Colonic mucosa (tissue), 4 donors: Measurements from ENCODE around the gene MAP2K5. TPM values are rescaled to one million over a fixed set of nuclear protein-coding genes. Genes with fewer than 3 reads are reported as not detected.

Experiments used
- DNase-seq: peaks from one replicate; pipeline ENCODE4 v3.0.0-alpha.2; 2020
- H3K27ac ChIP-seq: fragments of 200-600 bp; one replicate; pipeline ENCODE4 v1.8.0; 2021
- H3K27me3 ChIP-seq: fragments of 200-600 bp; one replicate; pipeline ENCODE4 v1.8.0; 2021
- H3K36me3 ChIP-seq: fragments of 200-600 bp; one replicate; pipeline ENCODE4 v1.8.0; 2021
- H3K4me1 ChIP-seq: fragments of 200-600 bp; one replicate; pipeline ENCODE4 v1.8.0; 2021; ENCODE audit warnings: mild to moderate bottlenecking
- H3K4me3 ChIP-seq: fragments of 200-600 bp; one replicate; pipeline ENCODE4 v1.8.0; 2021
- H3K9ac ChIP-seq, 2 donors: one replicate each; pipeline ENCODE4 v1.7.0; 2013; ENCODE audit warnings: control low read depth in 2 of 2, low read depth in 2 of 2, low read length in 2 of 2
- H3K9me3 ChIP-seq: fragments of 200-600 bp; one replicate; pipeline ENCODE4 v1.8.0; 2021
- intact Hi-C: fragments of 100-400 bp; cut with DNase I; formaldehyde crosslinking; loops from one replicate; pipeline ENCODE4 v1.14.1; 2022
- total RNA-seq, 2 donors: library from RNA; stranded (reverse); fragmentation: NEBNext Ultra II Directional in 1 of 2; extraction: Animal tissue kit (Norgen Biotek cat#: 25700) in 1 of 2; gene quantifications; one replicate each; pipeline ENCODE4 v1.2.1, GENCODE V29; 2021
- TF ChIP-seq, protein P1 (sequence below): fragments of 200-600 bp; IDR thresholded peaks from one replicate; pipeline ENCODE4 v1.8.0; 2022; ENCODE audit warnings: antibody characterized with exemption, mild to moderate bottlenecking
- donor health status: healthy.
- donor health status: DM: no; HTN: no; CAD: no.
- donor health status: DM: no; HTN: no; CAD: no.

Gene MAP2K5
- total RNA-seq, 2 donors from 2014 or later = 19.1 to 20.2 TPM

- TF ChIP-seq, protein P1, sequence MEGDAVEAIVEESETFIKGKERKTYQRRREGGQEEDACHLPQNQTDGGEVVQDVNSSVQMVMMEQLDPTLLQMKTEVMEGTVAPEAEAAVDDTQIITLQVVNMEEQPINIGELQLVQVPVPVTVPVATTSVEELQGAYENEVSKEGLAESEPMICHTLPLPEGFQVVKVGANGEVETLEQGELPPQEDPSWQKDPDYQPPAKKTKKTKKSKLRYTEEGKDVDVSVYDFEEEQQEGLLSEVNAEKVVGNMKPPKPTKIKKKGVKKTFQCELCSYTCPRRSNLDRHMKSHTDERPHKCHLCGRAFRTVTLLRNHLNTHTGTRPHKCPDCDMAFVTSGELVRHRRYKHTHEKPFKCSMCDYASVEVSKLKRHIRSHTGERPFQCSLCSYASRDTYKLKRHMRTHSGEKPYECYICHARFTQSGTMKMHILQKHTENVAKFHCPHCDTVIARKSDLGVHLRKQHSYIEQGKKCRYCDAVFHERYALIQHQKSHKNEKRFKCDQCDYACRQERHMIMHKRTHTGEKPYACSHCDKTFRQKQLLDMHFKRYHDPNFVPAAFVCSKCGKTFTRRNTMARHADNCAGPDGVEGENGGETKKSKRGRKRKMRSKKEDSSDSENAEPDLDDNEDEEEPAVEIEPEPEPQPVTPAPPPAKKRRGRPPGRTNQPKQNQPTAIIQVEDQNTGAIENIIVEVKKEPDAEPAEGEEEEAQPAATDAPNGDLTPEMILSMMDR = no peak
- Histone ChIP-seq H3K27me3 (peaks cover 90% of the 10 kb centered on the region), H3K27ac (no peak overlapping the region), H3K36me3 (no peaks in the 10 kb centered on the region), H3K9me3 (no peaks in the 10 kb centered on the region), H3K4me1 (peaks cover 41% of the 10 kb centered on the region), H3K9ac (no peak overlapping the region), H3K4me3 (no peak overlapping the region)
- DNase-seq = no peak
- intact Hi-C loops = loop anchor here (10.0 kb wide), 1 partner anchor 287 kb away; the partner anchor contains the start of gene MAP2K5
Measured at GRCh38 chr15:67832031-67832551, 289.6 kb downstream of the MAP2K5 start.

DNA sequence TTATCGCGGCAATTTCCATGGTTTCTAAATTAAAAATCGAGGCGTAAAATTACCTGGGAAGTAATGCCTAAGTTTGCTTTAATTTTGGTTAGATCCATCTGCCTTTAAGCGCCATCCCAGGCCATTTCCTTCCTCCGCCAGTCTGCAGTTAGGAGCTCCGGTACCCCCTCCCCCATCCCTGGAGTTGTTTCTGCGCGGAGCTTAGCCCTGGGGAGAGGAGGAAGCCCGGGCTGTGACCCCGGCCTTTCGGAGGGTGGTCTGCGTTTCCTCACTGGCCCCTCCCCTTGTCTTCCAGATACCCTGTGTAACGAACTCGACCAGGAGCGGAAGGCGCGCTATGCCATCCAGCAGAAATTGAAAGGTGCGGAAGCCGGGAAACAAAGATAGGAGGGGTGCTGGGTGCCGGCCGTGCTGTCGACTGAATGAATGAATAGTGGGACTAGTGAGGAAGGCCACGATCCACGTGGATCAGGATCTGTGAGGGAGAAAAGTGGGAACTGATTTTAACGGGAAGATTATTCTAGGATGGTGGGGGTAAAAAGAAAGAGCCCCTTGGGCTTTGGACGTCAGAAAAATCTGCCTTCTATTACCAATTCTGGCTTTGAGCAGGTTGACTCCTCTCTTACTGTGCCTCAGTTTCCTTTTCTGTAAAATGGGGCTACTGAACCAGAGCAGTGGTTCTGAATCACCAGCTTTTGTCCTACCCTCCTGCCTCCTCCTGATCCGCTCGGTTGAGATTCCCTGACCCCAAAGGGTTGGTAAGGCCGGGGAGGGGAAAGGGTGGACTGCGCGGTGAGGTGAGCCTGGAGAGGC is 290.6 kb downstream of the MAP2K5 start:
- peaks cover 37% of the 10 kb centered on the region for H3K4me1 ChIP-seq
- DNase-seq = no peak
- TF ChIP-seq, protein P1 = no peak
- no peaks in the 10 kb centered on the region for H3K36me3 ChIP-seq
- H3K9ac ChIP-seq = peak overlapping the region in 1 of 2 donors; percentile 12
- H3K4me3 ChIP-seq = peak overlapping the region; percentile 32
- intact Hi-C loops = loop anchor here (10.0 kb wide), 1 partner anchor 288 kb away; the partner anchor contains the start of gene MAP2K5
- no peaks in the 10 kb centered on the region for H3K9me3 ChIP-seq
- H3K27me3 ChIP-seq = peaks cover 80% of the 10 kb centered on the region
- no peak overlapping the region for H3K27ac ChIP-seq

- Histone ChIP-seq H3K27ac (no peak overlapping the region), H3K4me3 (peak overlapping the region; percentile 32), H3K27me3 (peaks cover 72% of the 10 kb centered on the region), H3K9ac (no peak overlapping the region), H3K4me1 (peaks cover 29% of the 10 kb centered on the region), H3K36me3 (no peaks in the 10 kb centered on the region), H3K9me3 (no peaks in the 10 kb centered on the region)
- TF ChIP-seq, protein P1 = peak; percentile 44
- peak; percentile 55 for DNase-seq
- intact Hi-C loops = loop anchor here (2.0 to 10.0 kb wide), 3 partner anchors 289 to 377 kb away; partner anchors contain the start of gene MAP2K5
Measured at GRCh38 chr15:67833710-67834511, 291.4 kb downstream of the MAP2K5 start.

GRCh38 chr15:67834581-67835296 is 292.2 kb downstream of the MAP2K5 start:
- H3K9ac ChIP-seq = peak overlapping the region; percentile 13 to 19
- no peak overlapping the region for H3K27ac ChIP-seq
- TF ChIP-seq, protein P1 = no peak
- peak overlapping the region; percentile 32 for H3K4me3 ChIP-seq
- peaks cover 64% of the 10 kb centered on the region for H3K27me3 ChIP-seq
- no peak for DNase-seq
- H3K9me3 ChIP-seq = no peaks in the 10 kb centered on the region
- intact Hi-C loops = loop anchor here (2.0 to 10.0 kb wide), 3 partner anchors 290 to 378 kb away; partner anchors contain the start of gene MAP2K5
- peaks cover 26% of the 10 kb centered on the region for H3K4me1 ChIP-seq
- H3K36me3 ChIP-seq = no peaks in the 10 kb centered on the region
